Ishikawa (cell line): ENCODE data around the gene KCTD16.

Source experiments
- CEBPB ChIP-seq: IDR thresholded peaks from 2 replicates; pipeline ENCODE4 v1.6.1; 2012
- CREB1 ChIP-seq: IDR thresholded peaks from 2 replicates; pipeline ENCODE4 v1.6.1; 2012; ENCODE audit warnings: low read depth
- EGR1 ChIP-seq: IDR thresholded peaks from 2 replicates; pipeline ENCODE4 v1.6.1; 2012
- EP300 ChIP-seq: IDR thresholded peaks from 2 replicates; pipeline ENCODE4 v1.6.1; 2012; ENCODE audit warnings: borderline replicate concordance
- FOXM1 ChIP-seq: IDR thresholded peaks from 2 replicates; pipeline ENCODE4 v1.6.1; 2012; ENCODE audit warnings: low read depth, borderline replicate concordance
- NFIC ChIP-seq: IDR thresholded peaks from 2 replicates; pipeline ENCODE4 v1.6.1; 2012
- RAD21 ChIP-seq: IDR thresholded peaks from 2 replicates; pipeline ENCODE4 v1.6.1; 2012; ENCODE audit warnings: low read depth
- TAF1 ChIP-seq: IDR thresholded peaks from 2 replicates; pipeline ENCODE4 v1.6.1; 2012; ENCODE audit warnings: low read depth, mild to moderate bottlenecking
- TCF12 ChIP-seq: IDR thresholded peaks from 2 replicates; pipeline ENCODE4 v1.6.1; 2012; ENCODE audit warnings: low read depth
- TEAD4 ChIP-seq: IDR thresholded peaks from 2 replicates; pipeline ENCODE4 v1.6.1; 2012
- YY1 ChIP-seq: IDR thresholded peaks from 2 replicates; pipeline ENCODE4 v1.6.1; 2012; ENCODE audit warnings: low read depth
- ZBTB7A ChIP-seq: IDR thresholded peaks from 2 replicates; pipeline ENCODE4 v1.6.1; 2012; ENCODE audit warnings: low read depth
- TF ChIP-seq, protein P1 (sequence below): IDR thresholded peaks from 2 replicates; pipeline ENCODE4 v1.6.1; 2012
- TF ChIP-seq, protein P2 (sequence below): IDR thresholded peaks from 2 replicates; pipeline ENCODE4 v1.6.1; 2012; ENCODE audit warnings: low read depth, mild to moderate bottlenecking
- TF ChIP-seq, protein P3 (sequence below): IDR thresholded peaks from 2 replicates; pipeline ENCODE4 v1.6.1; 2012

The KCTD16 gene

DNA sequence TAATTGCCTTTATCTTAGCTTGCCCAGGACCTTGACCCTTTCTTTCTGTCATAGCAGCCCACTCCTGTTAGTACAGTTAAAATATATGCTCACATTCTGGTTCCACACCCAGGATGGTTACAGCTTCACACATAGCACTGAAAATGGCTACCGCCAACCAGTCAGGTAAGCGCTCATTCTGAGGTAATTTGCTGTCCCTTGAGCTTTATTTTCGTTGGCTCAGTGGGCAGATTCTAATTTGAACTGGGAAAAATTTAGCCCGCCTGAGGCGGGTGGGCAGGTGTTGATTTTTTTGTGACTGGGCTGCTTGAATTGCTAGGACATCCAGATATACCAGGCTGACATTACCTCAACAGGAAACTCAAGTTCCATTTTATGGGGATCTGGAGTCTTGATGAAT, 137.5 kb downstream of the KCTD16 start:
- TF ChIP-seq TCF12, result no peak
- TF ChIP-seq FOXM1, result no peak
- no peak for TF ChIP-seq TAF1
- no peak for TF ChIP-seq CREB1
- no peak for TF ChIP-seq CEBPB
- TF ChIP-seq, protein P1, sequence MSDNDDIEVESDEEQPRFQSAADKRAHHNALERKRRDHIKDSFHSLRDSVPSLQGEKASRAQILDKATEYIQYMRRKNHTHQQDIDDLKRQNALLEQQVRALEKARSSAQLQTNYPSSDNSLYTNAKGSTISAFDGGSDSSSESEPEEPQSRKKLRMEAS, result no peak
- TF ChIP-seq ZBTB7A, result no peak
- TF ChIP-seq YY1, result no peak
- TF ChIP-seq TEAD4, result no peak
- TF ChIP-seq EGR1, result no peak

DNA sequence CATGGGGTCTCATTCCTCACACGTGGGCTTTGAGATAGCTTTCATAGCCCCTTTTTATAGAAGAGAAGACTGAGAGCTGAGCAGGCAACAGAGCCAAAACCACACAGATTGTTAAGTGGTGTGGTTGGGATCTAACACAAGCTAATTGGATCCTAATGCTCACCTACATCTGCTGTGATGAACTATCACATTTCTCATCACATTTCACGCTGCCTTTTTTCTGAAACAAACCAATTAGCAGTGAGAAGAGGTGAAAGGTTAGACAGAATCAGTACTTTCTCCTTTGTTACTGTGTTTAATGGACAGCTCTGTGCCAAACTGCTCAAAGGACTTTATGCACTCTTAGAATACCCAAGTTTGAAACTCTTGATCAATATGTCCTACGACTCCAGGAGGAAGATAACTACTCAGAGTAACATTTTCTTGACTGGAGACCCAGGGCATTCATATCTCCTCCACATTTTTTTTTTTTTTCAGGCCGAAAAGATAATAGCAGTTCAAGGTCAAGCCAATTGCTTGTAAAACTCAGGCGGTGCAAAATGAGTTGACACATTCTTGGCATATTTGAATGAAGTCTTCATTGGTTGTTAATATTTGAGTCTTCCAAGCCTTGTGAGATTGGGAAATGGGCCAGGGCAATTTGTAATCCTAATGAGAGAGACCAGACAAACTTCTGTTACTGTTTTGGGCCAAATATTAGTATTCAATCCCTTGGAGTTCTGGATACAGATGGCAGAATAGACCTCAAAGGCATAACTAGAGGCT, 138.4 kb downstream of the KCTD16 start:
- TF ChIP-seq, protein P1, result no peak
- TF ChIP-seq CEBPB (no peak), ZBTB7A (no peak)

DNA sequence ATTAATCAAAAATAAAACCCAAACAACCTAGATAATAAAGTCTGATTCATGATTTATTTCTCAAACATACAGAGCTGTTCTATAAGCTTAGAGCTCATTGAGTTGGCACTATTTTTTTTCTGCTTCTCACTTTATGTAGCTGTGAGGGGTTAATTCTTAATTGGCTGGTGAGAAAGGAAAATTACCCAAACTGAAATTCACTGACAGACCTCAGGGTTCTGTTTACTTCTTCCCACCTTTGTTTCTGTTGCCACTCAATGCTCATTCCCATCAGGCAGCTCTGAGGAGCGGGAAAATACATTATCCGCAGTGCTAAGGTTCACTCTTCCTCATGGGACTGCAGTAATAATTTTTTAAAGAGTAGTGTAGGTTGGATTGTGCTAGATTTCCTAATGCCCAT, 139.9 kb downstream of the KCTD16 start:
- TF ChIP-seq, protein P2, sequence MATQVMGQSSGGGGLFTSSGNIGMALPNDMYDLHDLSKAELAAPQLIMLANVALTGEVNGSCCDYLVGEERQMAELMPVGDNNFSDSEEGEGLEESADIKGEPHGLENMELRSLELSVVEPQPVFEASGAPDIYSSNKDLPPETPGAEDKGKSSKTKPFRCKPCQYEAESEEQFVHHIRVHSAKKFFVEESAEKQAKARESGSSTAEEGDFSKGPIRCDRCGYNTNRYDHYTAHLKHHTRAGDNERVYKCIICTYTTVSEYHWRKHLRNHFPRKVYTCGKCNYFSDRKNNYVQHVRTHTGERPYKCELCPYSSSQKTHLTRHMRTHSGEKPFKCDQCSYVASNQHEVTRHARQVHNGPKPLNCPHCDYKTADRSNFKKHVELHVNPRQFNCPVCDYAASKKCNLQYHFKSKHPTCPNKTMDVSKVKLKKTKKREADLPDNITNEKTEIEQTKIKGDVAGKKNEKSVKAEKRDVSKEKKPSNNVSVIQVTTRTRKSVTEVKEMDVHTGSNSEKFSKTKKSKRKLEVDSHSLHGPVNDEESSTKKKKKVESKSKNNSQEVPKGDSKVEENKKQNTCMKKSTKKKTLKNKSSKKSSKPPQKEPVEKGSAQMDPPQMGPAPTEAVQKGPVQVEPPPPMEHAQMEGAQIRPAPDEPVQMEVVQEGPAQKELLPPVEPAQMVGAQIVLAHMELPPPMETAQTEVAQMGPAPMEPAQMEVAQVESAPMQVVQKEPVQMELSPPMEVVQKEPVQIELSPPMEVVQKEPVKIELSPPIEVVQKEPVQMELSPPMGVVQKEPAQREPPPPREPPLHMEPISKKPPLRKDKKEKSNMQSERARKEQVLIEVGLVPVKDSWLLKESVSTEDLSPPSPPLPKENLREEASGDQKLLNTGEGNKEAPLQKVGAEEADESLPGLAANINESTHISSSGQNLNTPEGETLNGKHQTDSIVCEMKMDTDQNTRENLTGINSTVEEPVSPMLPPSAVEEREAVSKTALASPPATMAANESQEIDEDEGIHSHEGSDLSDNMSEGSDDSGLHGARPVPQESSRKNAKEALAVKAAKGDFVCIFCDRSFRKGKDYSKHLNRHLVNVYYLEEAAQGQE, result no peak
- TF ChIP-seq EGR1 (no peak), CREB1 (no peak)

DNA sequence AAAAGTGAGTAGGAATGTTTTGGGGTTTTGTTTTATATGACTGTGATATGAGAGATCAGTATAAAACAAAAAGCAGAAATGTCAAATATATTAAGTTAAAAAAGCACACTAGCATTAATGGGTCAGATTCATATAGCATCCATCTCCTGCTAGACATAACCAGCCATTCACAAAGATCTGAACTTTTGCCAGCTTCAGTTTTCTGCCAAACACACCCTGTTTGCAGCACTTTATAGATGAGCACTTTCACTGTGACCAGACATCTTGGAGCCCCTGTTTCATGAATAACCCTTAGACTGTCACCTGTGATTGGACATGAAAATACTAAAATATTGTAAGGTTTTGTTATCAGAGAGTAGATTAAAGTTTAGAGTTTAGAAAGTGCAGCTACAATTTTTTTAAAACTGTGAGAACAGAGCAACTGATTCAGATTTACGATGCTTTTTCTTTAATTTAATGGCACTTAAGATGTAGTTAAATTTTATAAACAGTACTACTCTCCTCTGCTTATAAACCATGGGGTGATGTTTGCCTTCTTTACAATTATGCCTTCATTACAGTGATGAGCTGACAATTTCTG, 142.6 kb downstream of the KCTD16 start:
- TF ChIP-seq ZBTB7A, result no peak
- TF ChIP-seq EGR1, result no peak
- no peak for TF ChIP-seq YY1
- TF ChIP-seq NFIC, result no peak
- TF ChIP-seq, protein P2, result no peak
- TF ChIP-seq TCF12, result no peak
- TF ChIP-seq RAD21, result no peak

DNA sequence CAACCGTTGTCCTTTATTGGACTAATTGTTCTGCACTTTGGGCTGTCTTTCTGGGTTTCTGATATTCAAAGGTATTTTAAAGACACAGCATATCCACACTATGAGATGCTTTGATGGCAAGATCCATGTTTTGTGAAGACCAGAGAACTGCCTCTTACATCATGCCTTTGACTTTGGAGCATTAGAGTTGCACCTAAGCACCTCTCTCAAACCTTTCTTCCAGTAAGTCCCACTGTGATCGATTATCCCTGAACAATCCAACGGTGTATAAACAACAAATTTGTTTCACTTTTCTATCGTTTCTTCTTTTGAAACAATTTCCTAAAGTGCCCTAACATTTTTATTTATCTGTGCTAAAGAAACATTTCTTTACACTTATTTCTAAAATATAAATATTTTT, 144.4 kb downstream of the KCTD16 start:
- TF ChIP-seq, protein P1, result no peak
- no peak for TF ChIP-seq TCF12
- no peak for TF ChIP-seq CREB1
- no peak for TF ChIP-seq EGR1
- TF ChIP-seq TAF1, result no peak
- TF ChIP-seq, protein P3, sequence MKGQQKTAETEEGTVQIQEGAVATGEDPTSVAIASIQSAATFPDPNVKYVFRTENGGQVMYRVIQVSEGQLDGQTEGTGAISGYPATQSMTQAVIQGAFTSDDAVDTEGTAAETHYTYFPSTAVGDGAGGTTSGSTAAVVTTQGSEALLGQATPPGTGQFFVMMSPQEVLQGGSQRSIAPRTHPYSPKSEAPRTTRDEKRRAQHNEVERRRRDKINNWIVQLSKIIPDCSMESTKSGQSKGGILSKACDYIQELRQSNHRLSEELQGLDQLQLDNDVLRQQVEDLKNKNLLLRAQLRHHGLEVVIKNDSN, result no peak
- TF ChIP-seq NFIC, result no peak
- no peak for TF ChIP-seq CEBPB
- TF ChIP-seq ZBTB7A, result no peak
- no peak for TF ChIP-seq RAD21
- TF ChIP-seq YY1, result no peak

DNA sequence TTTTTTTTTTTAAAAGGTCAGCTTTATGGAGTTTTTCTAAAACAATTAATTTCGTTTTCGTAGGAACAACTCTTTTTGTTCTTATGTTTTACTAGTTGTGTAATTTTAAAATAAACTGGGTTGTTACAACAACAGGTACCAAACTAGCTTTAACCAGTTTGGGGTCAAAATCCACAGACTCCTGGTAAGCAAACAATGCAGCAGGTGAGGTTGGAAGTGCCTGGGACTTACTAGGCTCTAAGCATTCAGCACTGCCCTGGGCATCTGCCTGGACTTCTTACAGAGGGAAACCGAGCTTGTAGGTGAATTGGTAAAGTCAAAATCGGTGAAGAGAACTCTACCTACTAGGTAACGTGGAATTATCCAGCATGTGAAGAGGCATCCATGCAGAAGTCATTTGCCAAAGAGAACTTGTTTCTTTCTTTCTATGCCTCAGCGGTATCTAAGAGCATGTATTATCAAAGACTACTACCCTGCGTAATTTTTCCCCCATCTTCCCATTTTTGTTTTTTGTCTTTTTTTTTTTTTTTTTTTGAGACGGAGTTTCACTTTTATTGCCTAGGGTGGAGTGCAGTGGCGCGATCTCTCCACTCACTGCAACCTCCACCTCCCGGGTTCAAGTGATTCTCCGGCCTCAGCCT, 145.4 kb downstream of the KCTD16 start:
- TF ChIP-seq, protein P2, result no peak
- TF ChIP-seq EP300 (no peak), RAD21 (no peak), TCF12 (no peak), CREB1 (no peak), NFIC (no peak), EGR1 (no peak), ZBTB7A (no peak), TEAD4 (no peak)
